Lower leg skin (tissue), 4 donors: ENCODE data around the gene FTSJ3. TPM values are rescaled to one million over a fixed set of nuclear protein-coding genes. Genes with fewer than 3 reads are reported as not detected.

Experiments used
- DNase-seq, 2 donors: peaks; one replicate each; pipeline ENCODE4 v3.0.0-alpha.2; 2019; ENCODE audit warnings: low spot score in 2 of 2
- H3K4me3 ChIP-seq: fragments of 200-600 bp; sonication (generic); 2 replicates; pipeline ENCODE4 v1.5.1; 2017; ENCODE audit warnings: mild to moderate bottlenecking, low read depth; ENCODE audit not compliant: poor library complexity, severe bottlenecking
- POLR2A ChIP-seq, 2 donors: fragments of 450-650 bp; IDR thresholded peaks; one replicate each; pipeline ENCODE4 v1.6.1; 2016 to 2017; ENCODE audit warnings: antibody characterized with exemption in 2 of 2, mild to moderate bottlenecking in 1 of 2, moderate library complexity in 1 of 2
- WGBS, 2 donors: methylation state at CpG; one replicate each; pipeline ENCODE4 v1.1.5; 2018; 5-methylcytosine and 5-hydroxymethylcytosine counted together
- intact Hi-C: fragments of 100-400 bp; cut with DNase I; formaldehyde crosslinking; loops from one replicate; pipeline ENCODE4 v1.15.0; 2023; ENCODE audit warnings: low total_unique reads
- total RNA-seq, 4 donors: library from RNA; depleted of rRNA; stranded (reverse); fragments of >200 nt; gene quantifications; one replicate each; pipeline ENCODE4 v1.1.0, GENCODE V29; 2016
- TF ChIP-seq, protein P1 (sequence below), 3 donors: fragments of 450-650 bp; IDR thresholded peaks; one replicate each; pipeline ENCODE4 v1.5.1; 2016; ENCODE audit warnings: antibody characterized with exemption in 3 of 3, mild to moderate bottlenecking in 3 of 3, moderate library complexity in 2 of 3

Gene FTSJ3
- total RNA-seq, 4 donors from 2014 or later, result 28.4 to 76.8 (median 47.2) TPM

DNA sequence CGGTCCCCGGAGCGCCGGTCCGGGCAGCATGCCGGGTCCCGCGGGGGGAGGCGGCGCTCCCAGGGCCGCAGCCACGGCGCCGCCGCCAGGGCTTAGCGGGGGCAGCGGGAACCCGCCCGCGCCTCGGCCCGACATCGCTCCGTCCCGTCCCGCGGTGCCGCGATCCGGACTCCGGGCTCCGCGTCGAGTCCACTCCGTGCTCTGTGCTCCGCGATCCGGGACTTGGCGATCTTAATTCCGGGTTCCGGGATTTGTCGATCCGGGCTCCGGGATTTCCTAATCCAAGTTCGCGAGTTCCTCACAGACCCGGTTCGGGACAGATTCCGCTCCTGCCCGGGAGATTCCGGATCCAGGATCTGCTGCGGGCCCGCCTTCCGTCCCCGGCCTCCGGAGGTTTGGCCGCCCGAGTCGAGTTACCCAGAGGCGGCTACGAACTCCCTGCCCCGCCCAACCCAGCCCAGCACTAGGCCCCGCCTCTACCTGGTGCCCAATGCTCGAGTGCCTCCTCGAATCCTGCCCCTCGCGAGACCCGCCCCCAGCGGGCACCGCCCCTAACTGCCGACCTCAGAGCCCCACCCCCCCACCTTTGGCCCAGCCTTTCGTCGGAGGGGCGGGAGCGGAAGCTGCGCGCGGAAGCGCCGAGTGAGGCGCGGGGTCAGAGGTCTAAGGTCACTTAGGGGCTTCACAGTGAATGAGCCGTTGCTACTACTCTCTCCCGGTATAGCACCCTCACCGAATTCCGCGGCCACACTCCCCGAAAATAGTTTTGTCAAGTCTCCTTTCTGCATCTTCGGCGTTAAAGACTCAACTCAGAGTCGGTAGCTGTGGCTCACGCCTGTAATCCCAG is 15.3 kb upstream of the FTSJ3 start, which contains the start of gene SMARCD2:
TSS of gene SMARCD2 (minus strand) at position 146 of the 847 bp plus-strand sequence. CDS start at position 135, 11 bp downstream.
- TF ChIP-seq POLR2A (IDR thresholded peaks at IDR 0.05), result no peak
- TF ChIP-seq, protein P1, sequence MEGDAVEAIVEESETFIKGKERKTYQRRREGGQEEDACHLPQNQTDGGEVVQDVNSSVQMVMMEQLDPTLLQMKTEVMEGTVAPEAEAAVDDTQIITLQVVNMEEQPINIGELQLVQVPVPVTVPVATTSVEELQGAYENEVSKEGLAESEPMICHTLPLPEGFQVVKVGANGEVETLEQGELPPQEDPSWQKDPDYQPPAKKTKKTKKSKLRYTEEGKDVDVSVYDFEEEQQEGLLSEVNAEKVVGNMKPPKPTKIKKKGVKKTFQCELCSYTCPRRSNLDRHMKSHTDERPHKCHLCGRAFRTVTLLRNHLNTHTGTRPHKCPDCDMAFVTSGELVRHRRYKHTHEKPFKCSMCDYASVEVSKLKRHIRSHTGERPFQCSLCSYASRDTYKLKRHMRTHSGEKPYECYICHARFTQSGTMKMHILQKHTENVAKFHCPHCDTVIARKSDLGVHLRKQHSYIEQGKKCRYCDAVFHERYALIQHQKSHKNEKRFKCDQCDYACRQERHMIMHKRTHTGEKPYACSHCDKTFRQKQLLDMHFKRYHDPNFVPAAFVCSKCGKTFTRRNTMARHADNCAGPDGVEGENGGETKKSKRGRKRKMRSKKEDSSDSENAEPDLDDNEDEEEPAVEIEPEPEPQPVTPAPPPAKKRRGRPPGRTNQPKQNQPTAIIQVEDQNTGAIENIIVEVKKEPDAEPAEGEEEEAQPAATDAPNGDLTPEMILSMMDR (IDR thresholded peaks at IDR 0.05), result peak in 1 of 3 donors; percentile 11
- 0 to 2% methylated on average over 31 to 76 of the region's 92 CpGs for WGBS, 2 donors
- intact Hi-C loops, result no loop called here
- peak; percentile 98 to 100 for DNase-seq
- H3K4me3 ChIP-seq, result peak within 1 kb of the TSS; percentile 90

DNA sequence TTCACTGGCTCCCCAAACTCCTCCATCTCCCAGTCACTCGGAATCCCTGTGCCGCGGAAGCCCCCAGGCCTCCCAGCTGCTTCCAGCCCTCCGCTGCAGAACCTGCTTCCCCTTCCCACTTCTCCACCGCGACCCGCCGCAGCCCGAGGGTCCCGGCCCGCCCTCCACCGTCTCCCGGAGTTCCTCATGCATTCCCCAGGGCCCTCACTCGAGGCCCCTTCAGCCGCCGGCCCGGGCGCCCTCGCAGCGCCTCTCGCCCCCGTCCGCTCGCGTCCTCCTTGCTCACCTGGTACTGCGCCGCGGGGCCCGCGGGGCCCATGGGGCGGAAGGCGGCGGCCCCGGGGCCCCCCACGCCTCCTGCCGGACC is 14.7 kb upstream of the FTSJ3 start:
- intact Hi-C loops, result no loop called here
- TF ChIP-seq, protein P1 (IDR thresholded peaks at IDR 0.05), result no peak
- TF ChIP-seq POLR2A (IDR thresholded peaks at IDR 0.05), result no peak
- 0 to 1% methylated on average over 33 to 35 of the region's 36 CpGs for WGBS, 2 donors
- H3K4me3 ChIP-seq, result peak overlapping the region; percentile 90
- no peak for DNase-seq

DNA sequence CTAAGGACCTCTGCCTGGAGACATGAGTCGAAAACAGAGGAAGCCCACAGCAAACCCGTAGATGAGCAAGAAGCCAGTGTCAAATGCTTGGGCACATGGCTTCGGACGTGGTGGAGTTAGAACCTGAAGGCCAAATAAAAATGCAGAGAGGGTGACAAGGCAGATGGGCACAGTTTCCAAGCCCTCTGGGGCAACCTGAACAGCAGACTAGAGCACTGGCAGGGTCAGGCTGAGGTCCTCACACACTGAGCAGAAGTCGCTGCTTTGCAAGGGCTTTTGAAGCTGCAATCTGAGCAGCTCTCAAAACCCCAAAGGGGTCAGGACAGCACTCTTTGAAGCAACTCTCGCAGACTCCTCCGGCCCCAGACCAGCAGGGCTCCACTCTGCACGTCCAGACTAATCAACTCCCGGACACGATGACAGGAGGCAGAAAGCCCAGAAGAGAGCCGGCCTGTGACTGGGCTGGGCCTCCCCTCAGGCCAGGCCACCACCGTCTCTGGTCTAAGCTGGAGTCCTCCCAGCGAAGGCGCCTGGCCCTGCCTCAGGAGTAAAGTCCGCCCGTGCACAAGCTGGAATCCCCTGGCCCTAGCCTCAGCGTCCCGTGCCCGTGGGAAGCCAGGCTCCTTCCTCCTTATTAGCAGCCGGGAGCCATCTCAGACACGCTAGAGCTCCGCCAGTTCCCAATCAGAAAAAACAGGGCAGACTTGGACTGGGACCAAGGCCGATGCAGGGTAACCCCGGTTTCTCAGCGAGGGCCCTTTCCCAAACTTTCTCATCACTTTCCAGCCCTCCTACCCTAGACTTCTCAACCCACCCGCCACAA is 14.1 kb upstream of the FTSJ3 start:
- 2 to 3% methylated on average over 20 to 26 of the region's 26 CpGs for WGBS, 2 donors

DNA sequence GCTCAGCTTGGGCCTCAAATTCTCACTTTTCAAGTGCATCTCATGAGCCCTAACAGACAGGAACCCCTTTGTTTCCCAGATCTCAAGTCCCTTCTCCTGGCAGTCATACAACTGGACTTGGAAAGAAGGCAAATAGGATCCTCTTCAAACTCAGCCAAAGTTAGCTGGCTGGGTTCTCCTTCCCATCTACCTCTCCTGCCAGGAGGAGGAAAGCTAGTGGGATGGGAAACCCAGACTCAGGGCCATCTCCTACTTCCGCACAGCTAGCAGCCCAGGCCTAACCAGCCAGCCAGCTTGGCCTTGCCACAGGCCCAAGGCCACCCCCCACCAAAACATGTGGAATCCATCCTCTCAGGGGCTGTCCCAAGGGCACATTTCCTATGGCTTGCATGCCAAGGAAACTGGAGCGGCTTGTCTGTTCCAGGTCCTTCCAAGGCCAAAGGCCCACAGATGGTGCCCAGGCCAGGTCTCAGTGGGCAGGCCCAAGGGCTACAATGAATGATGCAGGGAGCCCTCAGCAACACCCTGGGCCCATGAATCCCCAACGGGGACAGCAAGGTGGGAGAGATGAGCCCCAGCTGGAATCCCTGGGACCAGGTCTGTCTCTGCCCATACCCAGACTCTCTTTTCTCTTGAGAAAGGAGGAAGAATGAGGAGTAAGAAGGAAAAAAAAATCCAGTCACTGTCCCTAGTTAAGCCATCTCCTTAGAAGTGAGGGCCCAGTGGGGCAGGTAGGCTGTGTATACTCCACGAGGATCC is 13.3 kb upstream of the FTSJ3 start:
- peak overlapping the region; percentile 90 for H3K4me3 ChIP-seq
- DNase-seq, result no peak
- WGBS, 2 donors, result 22 to 33% methylated on average over 4 of the region's 4 CpGs
- TF ChIP-seq, protein P1 (IDR thresholded peaks at IDR 0.05), result no peak
- no peak for TF ChIP-seq POLR2A (IDR thresholded peaks at IDR 0.05)
- intact Hi-C loops, result no loop called here

More for the DNA sequence above, 14.1 kb upstream of the FTSJ3 start:
- TF ChIP-seq POLR2A (IDR thresholded peaks at IDR 0.05), result no peak
- TF ChIP-seq, protein P1 (IDR thresholded peaks at IDR 0.05), result no peak
- H3K4me3 ChIP-seq, result peak overlapping the region; percentile 90
- peak; percentile 64 to 93 for DNase-seq
- intact Hi-C loops, result no loop called here

DNA sequence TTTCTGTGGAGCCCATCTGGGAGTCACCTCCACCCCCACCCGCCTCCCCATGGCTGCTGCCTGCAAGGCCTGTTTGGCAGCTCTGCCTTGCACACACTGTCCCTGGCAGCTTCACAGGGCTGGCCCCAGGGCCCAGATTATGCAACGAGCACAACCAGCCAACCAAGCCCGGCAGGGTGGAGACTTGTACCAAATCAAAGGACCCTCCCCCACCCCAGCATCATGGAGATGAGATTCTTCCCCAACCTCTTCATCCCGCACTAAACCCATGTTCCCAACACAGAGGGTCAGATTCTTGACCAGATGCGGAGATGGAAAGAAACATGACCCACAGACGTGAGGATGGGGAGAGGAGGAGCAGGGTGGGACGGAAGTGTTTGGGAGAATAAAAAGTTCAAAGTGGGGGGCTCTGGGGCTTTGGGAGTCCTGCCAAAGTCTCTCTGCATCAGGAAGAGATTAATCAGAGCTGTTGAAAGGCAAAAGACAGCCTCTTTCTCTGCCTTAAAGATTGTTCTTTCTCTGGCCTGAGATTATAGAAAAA is 11.2 kb upstream of the FTSJ3 start:
- peak; percentile 96 to 99 for DNase-seq
- intact Hi-C loops, result no loop called here
- no peak overlapping the region for H3K4me3 ChIP-seq
- 13 to 29% methylated on average over 7 of the region's 7 CpGs for WGBS, 2 donors
- TF ChIP-seq, protein P1 (IDR thresholded peaks at IDR 0.05), result no peak
- TF ChIP-seq POLR2A (IDR thresholded peaks at IDR 0.05), result no peak
